GM12878 (cell line): ENCODE measurements around the gene MATN1. TPM values are rescaled to one million over a fixed set of nuclear protein-coding genes. Genes with fewer than 3 reads are reported as not detected.

Source experiments
- ATAC-seq: fragments of 200-7000 bp; cut with Tn5 transposase; 3 replicates; pipeline ENCODE4 v1.9.1; 2020; ENCODE audit warnings: mild to moderate bottlenecking, moderate library complexity
- BruUV-seq: library from RNA; stranded (reverse); fragments of 400-500 nt; replicated peaks from 2 replicates; lab custom pipeline; 2021; lab: Mats Ljungman, UMichigan
- CTCF ChIA-PET: fragments of 300-600 bp; sonication (Branson Sonifier 250); formaldehyde crosslinking; extraction: SDS; loops from one replicate; lab custom pipeline; 2021; ENCODE audit warnings: inconsistent platforms; lab: Yijun Ruan, JAX
- POLR2A ChIA-PET: fragments of 350-600 bp; formaldehyde crosslinking; extraction: SDS; loops from one replicate; lab custom pipeline; 2021; ENCODE audit warnings: inconsistent platforms; lab: Charles Lee
- RAD21 ChIA-PET: fragments of 300-600 bp; sonication (Branson Sonifier 250); formaldehyde crosslinking; loops from one replicate; lab custom pipeline; 2023; ENCODE audit warnings: antibody characterized with exemption; ENCODE audit not compliant: unreplicated experiment; lab: Charles Lee
- SMC1A ChIA-PET: fragments of 300-600 bp; sonication (Branson Sonifier 250); formaldehyde crosslinking; loops from one replicate; lab custom pipeline; 2023; ENCODE audit not compliant: unreplicated experiment, uncharacterized antibody; lab: Charles Lee
- DNase-seq: peaks from one replicate; pipeline ENCODE4 v3.0.0-alpha.2; 2011; ENCODE audit warnings: low read depth, low spot score
- FAIRE-seq: peaks from 3 replicates; lab custom pipeline; 2011; peaks lifted over from hg19 to GRCh38; lab: Jason Lieb, UNC
- H2AFZ ChIP-seq: 2 replicates; pipeline ENCODE4 v1.6.0; 2011; ENCODE audit warnings: low read depth, low read length, control low read depth; ENCODE audit not compliant: control insufficient read depth
- H3K27ac ChIP-seq: 2 replicates; pipeline ENCODE4 v1.5.1; 2011; ENCODE audit warnings: control low read depth; ENCODE audit not compliant: control insufficient read depth, insufficient read depth
- H3K27me3 ChIP-seq, 2 experiments: replicated peaks in 1 of 2; 2 replicates each; pipeline versions ENCODE4 v1.6.0 to v1.6.1; 2011; ENCODE audit warnings: low read length in 1 of 2; ENCODE audit not compliant: control insufficient read depth in 2 of 2, insufficient read depth in 2 of 2
- H3K36me3 ChIP-seq, 2 experiments: 2 replicates each; pipeline ENCODE4 v1.5.1; 2011; ENCODE audit warnings: low read length in 1 of 2; ENCODE audit not compliant: control insufficient read depth in 2 of 2, insufficient read depth in 2 of 2
- H3K4me1 ChIP-seq: 2 replicates; pipeline ENCODE4 v1.6.1; 2011; ENCODE audit warnings: mild to moderate bottlenecking, low read length, moderate library complexity, mixed read lengths; ENCODE audit not compliant: control insufficient read depth, insufficient read depth
- H3K4me2 ChIP-seq: 2 replicates; pipeline ENCODE4 v1.6.0; 2011; ENCODE audit warnings: control low read depth; ENCODE audit not compliant: control insufficient read depth, insufficient read depth
- H3K4me3 ChIP-seq: fragments of 200-600 bp; sonication (generic); 2 replicates; pipeline ENCODE4 v1.5.1; 2016
- H3K79me2 ChIP-seq: 2 replicates; pipeline ENCODE4 v1.6.0; 2011; ENCODE audit warnings: low read length; ENCODE audit not compliant: control insufficient read depth, insufficient read depth
- H3K9ac ChIP-seq: 2 replicates; pipeline ENCODE4 v1.8.0; 2011; ENCODE audit warnings: low read length, control low read depth, mixed read lengths; ENCODE audit not compliant: control insufficient read depth, insufficient read depth
- H3K9me3 ChIP-seq: replicated peaks from 3 replicates; pipeline ENCODE4 v1.5.1; 2011; ENCODE audit warnings: mild to moderate bottlenecking, low read length; ENCODE audit not compliant: control insufficient read depth, insufficient read depth
- H4K20me1 ChIP-seq: 2 replicates; pipeline ENCODE4 v1.6.0; 2011; ENCODE audit not compliant: control insufficient read depth, insufficient read depth
- CBFB ChIP-seq: IDR thresholded peaks from 2 replicates; pipeline ENCODE4 v1.6.1; 2016; ENCODE audit warnings: antibody characterized with exemption, low read depth
- JUNB ChIP-seq: IDR thresholded peaks from 2 replicates; pipeline ENCODE4 v1.6.1; 2016; ENCODE audit warnings: antibody characterized with exemption, mild to moderate bottlenecking
- MTA3 ChIP-seq: IDR thresholded peaks from 2 replicates; pipeline ENCODE4 v1.6.1; 2012; ENCODE audit warnings: low read length, inconsistent platforms, borderline replicate concordance
- NR2F1 ChIP-seq: fragments of 450-650 bp; conservative IDR thresholded peaks from 2 replicates; pipeline ENCODE4 v1.6.1; 2017; ENCODE audit warnings: mild to moderate bottlenecking
- RUNX3 ChIP-seq: IDR thresholded peaks from 2 replicates; pipeline ENCODE4 v1.6.1; 2012; ENCODE audit warnings: low read length, inconsistent platforms
- SUPT20H ChIP-seq: IDR thresholded peaks from 2 replicates; pipeline ENCODE4 v1.6.1; 2011; ENCODE audit warnings: low read depth, mild to moderate bottlenecking, low read length, moderate library complexity, borderline replicate concordance; ENCODE audit not compliant: control insufficient read depth
- YY1 ChIP-seq: IDR thresholded peaks from 2 replicates; pipeline ENCODE4 v1.6.1; 2011; ENCODE audit warnings: low read depth, mild to moderate bottlenecking, low read length
- WGBS: methylation state at CpG from one replicate; pipeline ENCODE4 v1.1.6; 2016; ENCODE audit warnings: low lambda C conversion rate; ENCODE audit not compliant: insufficient replicate concordance, insufficient coverage; ENCODE audit errors: missing lambda C conversion rate; 5-methylcytosine and 5-hydroxymethylcytosine counted together
- in situ Hi-C: fragments of 300-500 bp; cut with MboI; formaldehyde crosslinking; loops from 9 replicates; pipeline ENCODE4 v1.14.3; 2018; ENCODE audit warnings: mixed read lengths
- intact Hi-C: fragments of 100-400 bp; cut with micrococcal nuclease; formaldehyde crosslinking; loops from one replicate; pipeline ENCODE4 v1.14.2; 2022; ENCODE audit not compliant: unreplicated experiment
- polyA plus RNA-seq, 11 experiments: library from polyadenylated mRNA; depleted of rRNA in 4 of 11; unstranded in 6 of 11; stranded (reverse) in 5 of 11; fragments of >200 nt; fragmentation: Nextera tagmentation in 4 of 11; fragmentation: Illumina TruSeq in 1 of 11; extraction: Ambion mirVana in 4 of 11; extraction: Trizol in 1 of 11; gene quantifications; 1 replicate in 1 of 11; 2 replicates in 10 of 11; pipeline versions ENCODE4 v1.2.1 to v1.2.3, GENCODE V29; 2011 to 2016; ENCODE audit warnings: inconsistent platforms in 2 of 11, missing spikeins in 2 of 11, low read depth in 1 of 11
- total RNA-seq, 4 experiments: library from RNA; depleted of rRNA in 3 of 4; stranded (reverse); fragments of >200 nt in 3 of 4; fragmentation: Illumina TruSeq in 1 of 4; extraction: Trizol in 1 of 4; gene quantifications; 2 replicates each; pipeline versions ENCODE4 v1.2.1 to v1.2.3, GENCODE V29; 2013 to 2021
- TF ChIP-seq, protein P1 (sequence below): fragments of 450-650 bp; IDR thresholded peaks from 2 replicates; pipeline ENCODE4 v1.6.1; 2017; ENCODE audit warnings: borderline replicate concordance
- TF ChIP-seq, protein P2 (sequence below): fragments of 450-650 bp; formaldehyde crosslinking; IDR thresholded peaks from 2 replicates; pipeline ENCODE4 v1.4.0; 2022; ENCODE audit warnings: mild to moderate bottlenecking, moderate library complexity

The MATN1 gene
- total and polyA plus RNA-seq, 10 of the 15 experiments (the other 5 are each of a cell fraction or from before 2014, with no cell fraction given): 0.04 to 0.50 (median 0.10) TPM; not detected in 1

DNA sequence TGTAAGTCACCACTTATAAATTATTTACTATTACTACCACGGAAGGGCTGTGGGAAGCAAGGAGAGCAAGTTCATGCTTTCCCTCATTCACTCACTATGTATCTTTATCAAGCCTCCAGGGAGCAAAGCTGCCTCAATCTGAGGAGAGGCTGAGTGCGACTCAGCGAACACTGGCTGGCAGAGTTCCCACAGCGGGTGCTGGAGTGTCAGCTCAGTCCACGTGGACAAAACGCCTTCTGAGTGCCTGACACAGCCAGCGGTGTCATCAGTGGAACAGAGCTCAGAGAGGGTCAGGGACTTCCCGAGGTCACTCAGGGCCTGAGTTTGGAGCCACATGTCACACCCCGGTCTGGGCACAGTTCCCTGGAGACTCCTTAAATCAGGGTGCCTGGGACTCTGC lies 16.9 kb downstream of the MATN1 start:
- no peak overlapping the region for H3K4me3 ChIP-seq
- no peak for TF ChIP-seq JUNB
- TF ChIP-seq NR2F1: 0 out of 2 replicates have a peak, but pooled peaks have one; percentile 21
- TF ChIP-seq, all 136 proteins: peak for 1
- Histone ChIP-seq H3K4me2 (no peak overlapping the region), H3K36me3 (no peaks in the 10 kb centered on the region; a peak in 1 of 4 replicates), H3K27ac (no peak overlapping the region), H3K9ac (no peak overlapping the region), H2AFZ (no peak overlapping the region), H3K79me2 (no peaks in the 10 kb centered on the region), H3K4me1 (no peaks in the 10 kb centered on the region), H3K27me3 (peaks cover 0 to 3% of the 10 kb centered on the region in 2 experiments; a peak in 2 of 4 replicates), H4K20me1 (no peaks in the 10 kb centered on the region), H3K9me3 (no peaks in the 10 kb centered on the region)
- WGBS: 6% methylated on average over 9 of the region's 9 CpGs
- no TSS peak for BruUV-seq
- no peak for DNase-seq
- FAIRE-seq: no peak
- SMC1A ChIA-PET: no interaction called here
- intact Hi-C loops (loop anchor here (5.0 kb wide), 2 partner anchors 1194 to 1329 kb away; no protein-coding TSS in a partner anchor), in situ Hi-C loops (loop anchor here (5.0 kb wide), 1 partner anchor 1469 kb away; the partner anchor contains the start of gene PTPRU)
- CTCF ChIA-PET: no interaction called here
- POLR2A ChIA-PET: no interaction called here
- no peak for ATAC-seq
- RAD21 ChIA-PET: no interaction called here

DNA sequence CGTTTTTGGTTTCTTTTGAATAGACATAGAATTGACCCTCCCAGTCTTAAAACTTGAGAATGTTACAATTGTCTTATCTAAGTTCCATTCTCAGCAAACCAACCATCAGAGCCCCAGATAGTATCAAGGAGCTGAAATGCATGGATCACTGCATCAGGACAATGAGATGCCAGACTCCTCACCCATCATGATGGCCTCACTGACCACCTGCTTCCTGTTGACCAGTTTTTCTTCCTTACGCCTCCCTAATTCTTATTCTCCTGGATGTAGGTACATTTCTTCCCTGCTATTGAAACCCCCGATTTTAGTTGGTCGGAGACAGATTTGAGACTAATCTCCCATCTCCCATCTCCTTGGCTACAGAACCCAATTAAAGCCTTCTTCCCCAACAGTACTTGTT lies 17.7 kb downstream of the MATN1 start:
- no TSS peak for BruUV-seq
- Histone ChIP-seq H4K20me1 (no peaks in the 10 kb centered on the region), H3K79me2 (no peaks in the 10 kb centered on the region), H3K4me1 (no peaks in the 10 kb centered on the region), H3K4me3 (no peak overlapping the region), H3K27me3 (peaks cover 0 to 3% of the 10 kb centered on the region in 2 experiments; a peak in 2 of 4 replicates), H2AFZ (no peak overlapping the region), H3K9me3 (no peaks in the 10 kb centered on the region), H3K27ac (no peak overlapping the region), H3K9ac (no peak overlapping the region), H3K36me3 (no peaks in the 10 kb centered on the region; a peak in 1 of 4 replicates), H3K4me2 (no peak overlapping the region)
- ChIA-PET CTCF (no interaction called here), RAD21 (no interaction called here), POLR2A (no interaction called here), SMC1A (no interaction called here)
- DNase-seq (no peak), ATAC-seq (no peak), FAIRE-seq (no peak)
- TF ChIP-seq RUNX3: no peak
- no peak for TF ChIP-seq YY1
- TF ChIP-seq, protein P1, sequence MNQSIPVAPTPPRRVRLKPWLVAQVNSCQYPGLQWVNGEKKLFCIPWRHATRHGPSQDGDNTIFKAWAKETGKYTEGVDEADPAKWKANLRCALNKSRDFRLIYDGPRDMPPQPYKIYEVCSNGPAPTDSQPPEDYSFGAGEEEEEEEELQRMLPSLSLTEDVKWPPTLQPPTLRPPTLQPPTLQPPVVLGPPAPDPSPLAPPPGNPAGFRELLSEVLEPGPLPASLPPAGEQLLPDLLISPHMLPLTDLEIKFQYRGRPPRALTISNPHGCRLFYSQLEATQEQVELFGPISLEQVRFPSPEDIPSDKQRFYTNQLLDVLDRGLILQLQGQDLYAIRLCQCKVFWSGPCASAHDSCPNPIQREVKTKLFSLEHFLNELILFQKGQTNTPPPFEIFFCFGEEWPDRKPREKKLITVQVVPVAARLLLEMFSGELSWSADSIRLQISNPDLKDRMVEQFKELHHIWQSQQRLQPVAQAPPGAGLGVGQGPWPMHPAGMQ: no peak
- no peak for TF ChIP-seq SUPT20H
- TF ChIP-seq, protein P2, sequence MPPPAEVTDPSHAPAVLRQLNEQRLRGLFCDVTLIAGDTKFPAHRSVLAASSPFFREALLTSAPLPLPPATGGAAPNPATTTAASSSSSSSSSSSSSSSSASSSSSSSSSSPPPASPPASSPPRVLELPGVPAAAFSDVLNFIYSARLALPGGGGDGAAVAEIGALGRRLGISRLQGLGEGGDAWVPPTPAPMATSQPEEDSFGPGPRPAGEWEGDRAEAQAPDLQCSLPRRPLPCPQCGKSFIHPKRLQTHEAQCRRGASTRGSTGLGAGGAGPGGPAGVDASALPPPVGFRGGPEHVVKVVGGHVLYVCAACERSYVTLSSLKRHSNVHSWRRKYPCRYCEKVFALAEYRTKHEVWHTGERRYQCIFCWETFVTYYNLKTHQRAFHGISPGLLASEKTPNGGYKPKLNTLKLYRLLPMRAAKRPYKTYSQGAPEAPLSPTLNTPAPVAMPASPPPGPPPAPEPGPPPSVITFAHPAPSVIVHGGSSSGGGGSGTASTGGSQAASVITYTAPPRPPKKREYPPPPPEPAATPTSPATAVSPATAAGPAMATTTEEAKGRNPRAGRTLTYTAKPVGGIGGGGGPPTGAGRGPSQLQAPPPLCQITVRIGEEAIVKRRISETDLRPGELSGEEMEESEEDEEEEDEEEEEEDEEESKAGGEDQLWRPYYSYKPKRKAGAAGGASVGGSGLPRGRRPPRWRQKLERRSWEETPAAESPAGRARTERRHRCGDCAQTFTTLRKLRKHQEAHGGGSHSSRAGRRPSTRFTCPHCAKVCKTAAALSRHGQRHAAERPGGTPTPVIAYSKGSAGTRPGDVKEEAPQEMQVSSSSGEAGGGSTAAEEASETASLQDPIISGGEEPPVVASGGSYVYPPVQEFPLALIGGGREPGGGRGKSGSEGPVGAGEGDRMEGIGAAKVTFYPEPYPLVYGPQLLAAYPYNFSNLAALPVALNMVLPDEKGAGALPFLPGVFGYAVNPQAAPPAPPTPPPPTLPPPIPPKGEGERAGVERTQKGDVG (CRISPR knock-in tag): no peak
- TF ChIP-seq MTA3: no peak
- no peak for TF ChIP-seq CBFB
- WGBS: 8% methylated on average over 4 of the region's 4 CpGs
- in situ Hi-C loops (loop anchor here (5.0 kb wide), 1 partner anchor 1468 kb away; the partner anchor contains the start of gene PTPRU), intact Hi-C loops (loop anchor here (5.0 kb wide), 2 partner anchors 1193 to 1328 kb away; no protein-coding TSS in a partner anchor)
